Esophagus muscularis mucosa (tissue), 3 donors: ENCODE data around the gene SPRR2G.

Source experiments
- POLR2A ChIP-seq: fragments of 450-650 bp; IDR thresholded peaks from one replicate; pipeline ENCODE4 v1.6.1; 2017; ENCODE audit warnings: antibody characterized with exemption, moderate library complexity, mild to moderate bottlenecking, low read depth
- TF ChIP-seq, protein P1 (sequence below), 3 experiments: fragments of 200-600 bp in 2 of 3; fragments of 450-650 bp in 1 of 3; sonication (generic) in 2 of 3; IDR thresholded peaks; one replicate each; pipeline ENCODE4 v1.5.1; 2017 to 2019; ENCODE audit warnings: antibody characterized with exemption in 3 of 3, mild to moderate bottlenecking in 2 of 3, moderate library complexity in 1 of 3

DNA sequence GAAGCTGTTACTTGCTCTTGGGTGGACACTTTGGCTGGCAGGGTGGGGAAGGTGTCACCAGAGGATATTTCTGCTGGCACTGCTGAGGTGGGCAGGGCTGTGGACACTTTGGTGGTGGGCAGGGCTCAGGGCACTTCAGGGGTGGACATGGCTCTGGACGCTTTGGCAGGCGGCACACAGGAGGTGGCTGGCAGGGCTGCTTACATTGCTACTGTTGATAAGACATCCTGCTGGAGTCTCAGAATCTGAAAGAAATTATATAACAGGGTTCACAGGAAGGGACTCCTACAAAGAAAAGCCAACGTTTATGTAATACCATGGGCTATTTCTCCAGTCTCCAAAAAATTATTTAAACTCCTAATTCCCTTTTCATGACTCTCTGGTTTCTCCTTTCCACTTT, 10.2 kb downstream of the SPRR2G start:
- TF ChIP-seq POLR2A = no peak
- TF ChIP-seq, protein P1, sequence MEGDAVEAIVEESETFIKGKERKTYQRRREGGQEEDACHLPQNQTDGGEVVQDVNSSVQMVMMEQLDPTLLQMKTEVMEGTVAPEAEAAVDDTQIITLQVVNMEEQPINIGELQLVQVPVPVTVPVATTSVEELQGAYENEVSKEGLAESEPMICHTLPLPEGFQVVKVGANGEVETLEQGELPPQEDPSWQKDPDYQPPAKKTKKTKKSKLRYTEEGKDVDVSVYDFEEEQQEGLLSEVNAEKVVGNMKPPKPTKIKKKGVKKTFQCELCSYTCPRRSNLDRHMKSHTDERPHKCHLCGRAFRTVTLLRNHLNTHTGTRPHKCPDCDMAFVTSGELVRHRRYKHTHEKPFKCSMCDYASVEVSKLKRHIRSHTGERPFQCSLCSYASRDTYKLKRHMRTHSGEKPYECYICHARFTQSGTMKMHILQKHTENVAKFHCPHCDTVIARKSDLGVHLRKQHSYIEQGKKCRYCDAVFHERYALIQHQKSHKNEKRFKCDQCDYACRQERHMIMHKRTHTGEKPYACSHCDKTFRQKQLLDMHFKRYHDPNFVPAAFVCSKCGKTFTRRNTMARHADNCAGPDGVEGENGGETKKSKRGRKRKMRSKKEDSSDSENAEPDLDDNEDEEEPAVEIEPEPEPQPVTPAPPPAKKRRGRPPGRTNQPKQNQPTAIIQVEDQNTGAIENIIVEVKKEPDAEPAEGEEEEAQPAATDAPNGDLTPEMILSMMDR (IDR thresholded peaks at IDR 0.05) = no peak
